Panc1 (cell line): ENCODE data around the gene RIMBP2. TPM values are rescaled to one million over a fixed set of nuclear protein-coding genes. Genes with fewer than 3 reads are reported as not detected.

ENCODE experiments used
- ATAC-seq: fragments of 200-7000 bp; cut with Tn5 transposase; 2 replicates; pipeline ENCODE4 v1.9.1; 2020; ENCODE audit warnings: mild to moderate bottlenecking, moderate library complexity
- BruUV-seq: library from RNA; stranded (reverse); fragments of 400-500 nt; replicated peaks from 2 replicates; lab custom pipeline; 2021; lab: Mats Ljungman, UMichigan
- CTCF ChIA-PET: fragments of 300-600 bp; sonication (Branson Sonifier 250); formaldehyde crosslinking; loops from one replicate; lab custom pipeline; 2022; ENCODE audit warnings: antibody characterized with exemption; lab: Charles Lee
- POLR2A ChIA-PET: fragments of 300-600 bp; sonication (Branson Sonifier 250); formaldehyde crosslinking; loops from one replicate; lab custom pipeline; 2022; ENCODE audit warnings: antibody characterized with exemption; lab: Charles Lee
- DNase-seq: peaks from one replicate; pipeline ENCODE4 v3.0.0-alpha.2; 2010; ENCODE audit warnings: low read depth, low spot score
- H3K27ac ChIP-seq: 2 replicates; pipeline ENCODE4 v1.5.1; 2011; ENCODE audit warnings: mild to moderate bottlenecking, low read length, inconsistent platforms
- H3K27me3 ChIP-seq: fragments of 200-500 bp; sonication (Bioruptor generic); 2 replicates; pipeline ENCODE4 v1.6.0; 2014; ENCODE audit warnings: low read length, inconsistent platforms; ENCODE audit not compliant: control insufficient read depth, insufficient read depth
- H3K36me3 ChIP-seq: fragments of 200-500 bp; sonication (Bioruptor generic); 2 replicates; pipeline ENCODE4 v1.5.1; 2014; ENCODE audit warnings: inconsistent platforms, mild to moderate bottlenecking, low read length, moderate library complexity; ENCODE audit not compliant: control insufficient read depth, insufficient read depth
- H3K4me1 ChIP-seq: 2 replicates; pipeline ENCODE4 v1.5.1; 2011; ENCODE audit warnings: inconsistent platforms, mild to moderate bottlenecking, low read length, moderate library complexity; ENCODE audit not compliant: control insufficient read depth, insufficient read depth
- H3K4me3 ChIP-seq, 2 experiments: 2 replicates each; pipeline ENCODE4 v1.5.1; 2011 to 2012; ENCODE audit warnings: low read depth in 2 of 2, low read length in 2 of 2, mild to moderate bottlenecking in 2 of 2, inconsistent platforms in 1 of 2, moderate library complexity in 1 of 2
- H3K9me3 ChIP-seq: fragments of 200-500 bp; sonication (Bioruptor generic); 2 replicates; pipeline ENCODE4 v1.5.1; 2014; ENCODE audit warnings: low read depth, mild to moderate bottlenecking, inconsistent platforms, low read length, moderate library complexity; ENCODE audit not compliant: control insufficient read depth, insufficient read depth
- CTCF ChIP-seq: fragments of 450-650 bp; IDR thresholded peaks from 2 replicates; pipeline ENCODE4 v1.5.1; 2017; ENCODE audit warnings: mild to moderate bottlenecking
- POLR2AphosphoS5 ChIP-seq: IDR thresholded peaks from 2 replicates; pipeline ENCODE4 v1.6.1; 2012; ENCODE audit warnings: mild to moderate bottlenecking, low read depth, low read length, moderate library complexity
- SIN3A ChIP-seq: IDR thresholded peaks from 2 replicates; pipeline ENCODE4 v1.6.1; 2012; ENCODE audit warnings: low read depth, mild to moderate bottlenecking, low read length, moderate library complexity, borderline replicate concordance; ENCODE audit not compliant: insufficient read depth
- TCF7L2 ChIP-seq: IDR thresholded peaks from 2 replicates; pipeline ENCODE4 v1.6.1; 2011; ENCODE audit warnings: mild to moderate bottlenecking, low read depth, low read length, inconsistent platforms
- in situ Hi-C: cut with HindIII; loops from 2 replicates; pipeline ENCODE4 v1.10.0; 2016; ENCODE audit warnings: low sequenced_read_pairs, low pct_unique_long_range_greater_than_20kb
- intact Hi-C: fragments of 100-400 bp; cut with micrococcal nuclease; formaldehyde crosslinking; loops from one replicate; pipeline ENCODE4 v1.10.0; 2022; ENCODE audit not compliant: unreplicated experiment
- total RNA-seq: library from RNA; stranded (reverse); gene quantifications from one replicate; pipeline ENCODE4 v1.2.1, GENCODE V29; 2021; ENCODE audit not compliant: unreplicated experiment
- TF ChIP-seq, protein P1 (sequence below), 2 experiments: IDR thresholded peaks; 2 replicates each; pipeline ENCODE4 v1.6.1; 2011 to 2012; ENCODE audit warnings: low read depth in 2 of 2, control low read depth in 1 of 2, low read length in 1 of 2, mild to moderate bottlenecking in 1 of 2, moderate library complexity in 1 of 2; ENCODE audit not compliant: insufficient read depth in 1 of 2

Gene RIMBP2
- total RNA-seq, 1 experiment from 2014 or later: not detected

DNA sequence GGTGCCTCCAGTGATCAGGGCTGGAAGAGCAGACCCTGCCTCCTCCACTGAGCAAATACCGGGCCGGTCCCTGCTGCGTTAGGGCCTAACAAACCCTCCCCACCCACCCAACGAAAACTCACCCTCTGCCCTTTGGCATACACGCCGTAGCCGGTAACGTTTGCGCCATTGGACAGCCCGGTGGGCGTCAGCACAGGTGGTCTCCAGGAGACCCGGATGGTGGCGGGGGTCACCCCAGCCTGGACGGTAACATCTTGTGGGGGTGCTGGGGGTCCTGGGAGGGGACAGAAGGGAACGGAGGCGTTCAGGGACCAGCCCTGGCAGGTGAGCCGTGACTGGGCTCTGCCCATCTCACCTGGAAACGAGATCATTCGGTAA is 277.9 kb downstream of the RIMBP2 start:
- TF ChIP-seq CTCF: no peak
- TF ChIP-seq, protein P1, sequence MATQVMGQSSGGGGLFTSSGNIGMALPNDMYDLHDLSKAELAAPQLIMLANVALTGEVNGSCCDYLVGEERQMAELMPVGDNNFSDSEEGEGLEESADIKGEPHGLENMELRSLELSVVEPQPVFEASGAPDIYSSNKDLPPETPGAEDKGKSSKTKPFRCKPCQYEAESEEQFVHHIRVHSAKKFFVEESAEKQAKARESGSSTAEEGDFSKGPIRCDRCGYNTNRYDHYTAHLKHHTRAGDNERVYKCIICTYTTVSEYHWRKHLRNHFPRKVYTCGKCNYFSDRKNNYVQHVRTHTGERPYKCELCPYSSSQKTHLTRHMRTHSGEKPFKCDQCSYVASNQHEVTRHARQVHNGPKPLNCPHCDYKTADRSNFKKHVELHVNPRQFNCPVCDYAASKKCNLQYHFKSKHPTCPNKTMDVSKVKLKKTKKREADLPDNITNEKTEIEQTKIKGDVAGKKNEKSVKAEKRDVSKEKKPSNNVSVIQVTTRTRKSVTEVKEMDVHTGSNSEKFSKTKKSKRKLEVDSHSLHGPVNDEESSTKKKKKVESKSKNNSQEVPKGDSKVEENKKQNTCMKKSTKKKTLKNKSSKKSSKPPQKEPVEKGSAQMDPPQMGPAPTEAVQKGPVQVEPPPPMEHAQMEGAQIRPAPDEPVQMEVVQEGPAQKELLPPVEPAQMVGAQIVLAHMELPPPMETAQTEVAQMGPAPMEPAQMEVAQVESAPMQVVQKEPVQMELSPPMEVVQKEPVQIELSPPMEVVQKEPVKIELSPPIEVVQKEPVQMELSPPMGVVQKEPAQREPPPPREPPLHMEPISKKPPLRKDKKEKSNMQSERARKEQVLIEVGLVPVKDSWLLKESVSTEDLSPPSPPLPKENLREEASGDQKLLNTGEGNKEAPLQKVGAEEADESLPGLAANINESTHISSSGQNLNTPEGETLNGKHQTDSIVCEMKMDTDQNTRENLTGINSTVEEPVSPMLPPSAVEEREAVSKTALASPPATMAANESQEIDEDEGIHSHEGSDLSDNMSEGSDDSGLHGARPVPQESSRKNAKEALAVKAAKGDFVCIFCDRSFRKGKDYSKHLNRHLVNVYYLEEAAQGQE (IDR thresholded peaks at IDR 0.05; ENCODE audit: insufficient read depth in 1 of 2, low read depth in 2 of 2, low read length in 1 of 2): no peak
- TF ChIP-seq SIN3A: no peak
- TF ChIP-seq TCF7L2: no peak
- no peak for TF ChIP-seq POLR2AphosphoS5
- no TSS peak for BruUV-seq
- Histone ChIP-seq H3K9me3 (no peaks in the 10 kb centered on the region), H3K36me3 (no peaks in the 10 kb centered on the region), H3K4me3 (no peak overlapping the region), H3K27me3 (peaks cover 2% of the 10 kb centered on the region; the same call in 1 of the 2 replicates), H3K27ac (no peak overlapping the region), H3K4me1 (no peaks in the 10 kb centered on the region)
- DNase-seq (no peak), ATAC-seq (no peak)
- POLR2A ChIA-PET: no interaction called here
- CTCF ChIA-PET: no interaction called here
- intact Hi-C loops (no loop called here), in situ Hi-C loops (no loop called here)

GRCh38 chr12:130437555-130438242 is 278.4 kb downstream of the RIMBP2 start:
- DNase-seq: no peak
- in situ Hi-C loops (no loop called here), intact Hi-C loops (no loop called here)
- no peaks in the 10 kb centered on the region for H3K9me3 ChIP-seq
- ChIA-PET CTCF (no interaction called here), POLR2A (no interaction called here)
- H3K4me1 ChIP-seq: no peaks in the 10 kb centered on the region
- peak; percentile 26; the same call in 1 of the 2 replicates for ATAC-seq
- H3K36me3 ChIP-seq: no peaks in the 10 kb centered on the region
- no peak overlapping the region for H3K27ac ChIP-seq
- TF ChIP-seq, protein P1 (IDR thresholded peaks at IDR 0.05; ENCODE audit: insufficient read depth in 1 of 2, low read depth in 2 of 2, low read length in 1 of 2): no peak
- TF ChIP-seq TCF7L2 (no peak), POLR2AphosphoS5 (no peak), SIN3A (no peak), CTCF (no peak)
- BruUV-seq: no TSS peak
- H3K4me3 ChIP-seq: no peak overlapping the region
- H3K27me3 ChIP-seq: no peaks in the 10 kb centered on the region
